ENCODE measurements around the gene MYOZ2.
"Not testable (repeated sequence)": the region's sequence is repeated elsewhere in the genome, so short reads cannot be mapped to it uniquely, and the experiment has no call there.

The MYOZ2 gene

DNA sequence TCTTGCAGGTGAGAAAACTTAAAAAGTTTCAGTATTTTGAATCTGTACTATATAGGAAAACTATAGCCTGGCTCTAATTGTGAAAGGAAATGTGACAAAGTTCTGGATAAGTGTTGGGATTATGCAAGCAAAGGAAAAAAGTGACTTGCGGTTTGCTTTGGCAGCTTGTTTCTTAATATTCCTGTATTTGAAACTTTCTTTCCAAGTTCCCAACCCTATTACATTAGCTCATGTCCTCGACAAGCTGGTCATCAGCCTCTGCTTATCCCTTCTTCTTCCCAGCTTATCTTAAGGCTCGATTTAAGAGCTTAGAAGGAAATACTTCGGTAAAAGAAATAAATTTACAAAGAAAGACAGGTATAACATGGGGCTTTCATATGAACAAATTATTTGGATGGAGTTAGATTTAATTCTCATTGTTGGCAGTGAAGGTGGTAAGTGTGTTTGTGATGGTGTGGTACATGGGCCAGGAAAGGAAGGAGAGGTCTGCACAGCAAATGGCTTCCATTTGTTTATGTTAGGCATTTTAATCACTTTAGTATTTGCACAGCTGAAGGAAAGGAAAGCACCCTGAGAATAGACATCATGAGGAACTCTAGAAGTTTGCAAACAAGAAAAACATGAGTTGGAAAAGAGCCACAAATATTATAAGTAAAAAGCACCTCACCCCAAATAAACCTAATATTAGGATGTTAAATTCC, 5.1 kb upstream of the MYOZ2 start:
- DNase-seq = no peak

DNA sequence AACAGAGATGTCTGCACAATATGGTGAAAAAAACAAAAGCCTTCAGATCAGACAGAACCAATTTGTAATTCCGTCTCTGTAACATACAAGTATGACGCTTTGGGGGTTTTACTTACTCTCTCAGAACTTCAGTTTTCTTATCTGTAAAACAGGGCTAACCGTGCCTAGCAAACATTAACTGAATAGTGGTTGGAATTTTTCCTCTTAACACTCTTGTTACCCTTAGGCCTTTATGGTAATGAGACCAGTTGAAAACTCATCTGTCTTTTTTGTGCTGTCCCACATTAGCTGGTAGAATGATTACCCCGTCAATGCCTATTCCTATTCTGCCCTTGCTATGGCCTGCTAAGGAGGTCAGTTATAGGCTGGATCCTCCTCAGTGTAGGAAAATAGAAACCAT, 4.5 kb upstream of the MYOZ2 start:
- DNase-seq = no peak

DNA sequence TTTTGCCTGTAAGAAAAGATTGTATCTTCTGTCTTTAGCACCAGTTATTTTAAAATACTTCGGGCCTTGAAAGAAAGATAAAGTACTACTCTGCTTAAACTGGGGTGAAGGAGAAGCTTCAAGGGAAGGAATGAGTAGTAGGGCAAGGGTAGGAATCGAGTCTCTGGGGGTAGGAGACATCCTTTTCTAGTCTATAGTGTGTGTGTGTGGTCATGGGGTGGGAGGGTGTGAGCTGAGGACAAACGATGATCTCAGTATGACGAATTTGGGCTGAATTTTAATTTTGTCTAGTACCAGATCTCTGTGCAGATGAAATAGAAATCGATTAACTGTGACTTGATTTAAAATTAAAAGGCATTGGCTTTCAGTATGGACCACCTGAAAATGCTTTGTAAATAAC, 3.3 kb upstream of the MYOZ2 start:
- no peak for DNase-seq

DNA sequence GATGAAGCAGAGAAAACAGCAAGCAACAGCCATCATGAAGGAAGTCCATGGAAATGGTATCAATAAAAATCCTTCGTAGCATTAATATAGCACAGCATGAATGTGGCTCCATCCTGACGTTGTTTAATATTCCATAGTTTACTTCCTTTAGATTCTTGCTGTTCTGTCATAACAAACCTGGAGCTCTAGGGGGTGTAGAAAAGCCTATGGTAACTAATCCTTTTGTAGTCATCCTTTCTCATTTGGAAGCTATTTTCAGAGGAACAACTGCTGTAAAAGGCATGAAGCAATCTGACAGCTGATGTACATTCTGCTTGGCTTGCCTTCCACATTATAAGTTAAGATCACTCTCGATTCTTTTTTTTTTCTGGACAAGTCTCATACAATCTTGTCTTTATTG, 914 bp downstream of the MYOZ2 start:
- DNase-seq = no peak

DNA sequence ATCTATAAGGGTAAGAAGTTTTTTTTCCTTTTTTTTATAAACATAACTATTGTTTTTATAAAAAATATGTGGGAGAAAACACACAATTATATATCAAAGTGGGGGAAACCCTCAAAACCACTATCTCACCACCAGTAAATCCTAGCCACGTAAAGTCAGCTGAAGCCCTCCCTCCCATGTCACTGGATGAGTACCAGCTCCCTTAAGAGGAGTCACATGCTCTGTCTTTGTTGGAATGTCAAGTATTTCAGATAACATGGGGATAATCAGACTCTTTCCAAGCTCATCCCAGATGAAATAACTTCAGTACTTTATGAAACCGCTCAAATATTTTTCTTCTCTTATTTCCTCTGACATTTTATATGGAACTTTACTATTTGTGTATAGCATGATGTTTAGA, 2.4 kb downstream of the MYOZ2 start:
- DNase-seq = no peak

DNA sequence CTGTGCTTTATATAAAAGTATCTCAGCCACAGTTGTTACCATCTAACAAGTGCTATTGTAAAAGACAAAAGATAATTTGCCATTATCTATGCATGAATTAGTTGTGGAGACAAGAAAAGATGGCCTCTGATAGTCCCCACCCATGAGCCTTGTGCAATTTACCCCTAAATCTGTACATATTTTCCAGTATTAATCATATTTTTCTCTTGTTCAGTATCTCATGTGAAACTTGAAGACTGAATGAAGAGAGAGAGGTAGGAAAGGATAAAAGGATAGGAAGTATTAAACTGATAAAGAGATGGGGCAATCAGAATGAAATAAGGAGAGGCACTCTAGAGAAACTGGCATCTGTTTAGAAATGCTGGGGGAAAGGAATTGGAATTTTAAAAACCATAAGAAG, 3.7 kb downstream of the MYOZ2 start:
- no peak for DNase-seq

DNA sequence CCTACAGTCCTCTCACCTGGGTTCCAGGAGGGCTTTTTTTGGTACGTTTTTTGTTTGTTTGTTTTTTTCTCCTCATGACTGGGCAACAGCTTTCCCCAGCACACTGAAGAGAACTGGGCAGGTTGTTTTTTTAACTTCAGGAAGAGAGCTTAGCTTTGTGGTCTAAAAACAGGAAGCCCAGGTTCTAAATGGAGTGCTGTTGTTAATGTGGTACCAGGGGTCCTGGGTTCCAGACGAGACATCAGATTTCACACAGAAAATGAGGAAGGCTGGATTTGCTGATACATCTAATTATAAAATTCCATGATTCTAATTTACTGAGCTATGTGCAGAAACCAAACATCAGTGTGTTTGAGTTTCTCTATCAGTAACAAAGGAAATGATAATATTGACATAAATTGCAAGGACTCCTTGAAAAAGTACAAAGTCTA, 4.2 kb downstream of the MYOZ2 start:
- DNase-seq = no peak

DNA sequence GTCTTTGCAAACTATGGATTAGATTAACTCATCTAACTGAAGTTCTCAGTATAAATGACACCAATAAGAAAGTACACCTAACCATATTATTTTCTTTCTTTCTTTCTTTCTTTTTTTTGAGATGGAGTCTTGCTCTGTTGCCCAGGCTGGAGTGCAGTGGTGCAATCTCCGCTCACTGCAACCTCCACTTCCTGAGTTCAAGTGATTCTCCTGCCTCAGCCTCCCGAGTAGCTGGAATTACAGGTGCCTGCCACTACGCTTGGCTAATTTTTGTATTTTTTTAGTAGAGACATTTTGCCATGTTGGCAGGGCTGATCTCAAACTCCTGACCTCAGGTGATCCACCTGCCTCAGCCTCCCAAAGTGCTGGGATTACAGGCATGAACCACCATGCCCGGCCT, 5.7 kb downstream of the MYOZ2 start:
- DNase-seq = not testable (repeated sequence)

DNA sequence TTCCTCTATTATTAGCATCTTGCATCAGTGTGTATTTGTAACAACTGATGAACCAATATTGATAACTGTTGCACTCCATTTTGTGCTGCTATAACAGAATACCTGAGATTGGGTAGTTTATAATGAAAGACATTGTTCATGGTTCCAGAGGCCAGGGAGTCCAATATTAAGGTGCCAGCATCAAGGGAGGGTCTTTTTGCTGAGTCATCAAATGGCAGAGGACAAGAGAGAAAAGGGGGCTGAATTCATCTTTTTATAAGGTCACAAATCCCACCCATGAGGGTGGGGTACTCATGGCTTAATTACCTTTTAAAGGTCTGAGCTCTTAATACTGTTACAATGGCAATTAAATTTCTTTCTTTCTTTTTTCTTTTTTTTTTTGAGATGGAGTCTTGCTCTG, 7.2 kb downstream of the MYOZ2 start:
- DNase-seq = no peak

DNA sequence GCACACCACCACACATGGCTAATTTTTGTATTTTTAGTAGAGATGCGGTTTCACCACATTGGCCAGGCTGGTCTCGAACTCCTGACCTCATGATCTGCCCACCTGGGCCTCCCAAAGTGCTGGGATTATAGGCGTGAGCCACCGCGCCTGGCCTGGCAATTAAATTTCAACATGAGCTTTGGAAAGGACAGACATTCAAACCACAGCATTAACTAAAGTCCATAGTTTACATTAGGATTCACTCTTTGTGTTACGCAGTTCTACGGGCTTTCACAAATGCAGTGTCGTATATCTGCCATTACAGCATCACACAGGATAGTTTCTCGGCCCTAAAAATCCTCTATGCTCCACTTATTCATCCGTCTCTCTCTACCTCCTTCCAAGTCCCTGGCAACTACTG, 7.7 kb downstream of the MYOZ2 start:
- DNase-seq = not testable (repeated sequence)

DNA sequence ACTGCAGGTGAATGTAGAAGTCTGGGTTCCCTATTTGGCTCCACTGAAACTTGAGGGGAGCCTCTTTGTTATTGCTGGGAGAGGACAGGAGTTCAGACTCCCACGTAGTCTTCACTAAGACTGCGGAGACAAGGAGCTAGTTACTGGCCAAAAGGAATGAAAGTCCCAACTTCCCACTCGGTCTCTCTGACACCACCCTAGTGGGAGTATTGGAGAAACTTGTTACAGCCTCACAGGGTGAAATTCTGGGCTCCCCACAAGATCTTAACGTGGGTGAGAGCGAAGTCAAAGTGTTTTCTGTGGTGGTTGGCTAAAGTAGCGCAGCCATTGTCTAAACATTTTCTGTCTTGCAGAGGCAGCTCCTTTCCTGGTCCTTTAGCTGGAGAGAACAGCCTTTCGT, 13.5 kb downstream of the MYOZ2 start:
- DNase-seq = no peak

DNA sequence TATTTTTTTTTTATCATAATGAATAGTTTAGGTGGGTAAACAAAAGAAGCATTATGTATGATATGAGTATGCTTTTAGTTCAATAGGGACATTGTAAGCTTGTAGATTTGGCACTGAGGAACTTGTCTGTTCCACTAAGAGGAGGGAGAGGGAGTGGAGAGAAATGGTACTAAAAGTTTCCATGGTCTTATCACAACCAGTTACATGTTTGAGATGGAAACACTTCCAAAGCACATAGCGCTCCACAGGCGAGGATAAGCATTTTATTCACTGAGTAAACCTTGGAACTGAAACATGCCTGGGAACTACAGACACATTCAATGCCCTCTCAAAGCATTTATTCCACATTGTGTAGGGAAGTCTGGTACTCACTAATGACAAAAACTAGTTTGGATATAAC, 15.5 kb downstream of the MYOZ2 start:
- DNase-seq = no peak

DNA sequence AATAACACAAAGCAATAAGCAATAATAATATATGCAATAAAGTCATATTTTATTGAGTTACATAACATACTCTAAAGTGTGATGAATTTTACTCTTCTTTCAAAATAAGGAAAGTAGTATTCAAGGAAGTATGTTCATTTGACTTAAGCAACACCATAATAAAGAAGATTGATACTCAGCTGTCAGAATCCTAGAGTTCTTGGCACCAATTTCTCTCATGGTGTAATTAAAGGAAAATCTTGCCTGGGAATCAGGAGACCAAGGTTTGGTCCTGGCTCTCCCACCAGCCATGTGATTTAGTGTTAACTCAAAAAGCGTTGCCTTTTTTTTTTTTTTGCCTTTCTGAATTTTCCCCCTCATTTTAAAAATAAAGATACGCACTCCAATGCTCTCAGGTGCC, 17.1 kb downstream of the MYOZ2 start:
- no peak for DNase-seq

DNA sequence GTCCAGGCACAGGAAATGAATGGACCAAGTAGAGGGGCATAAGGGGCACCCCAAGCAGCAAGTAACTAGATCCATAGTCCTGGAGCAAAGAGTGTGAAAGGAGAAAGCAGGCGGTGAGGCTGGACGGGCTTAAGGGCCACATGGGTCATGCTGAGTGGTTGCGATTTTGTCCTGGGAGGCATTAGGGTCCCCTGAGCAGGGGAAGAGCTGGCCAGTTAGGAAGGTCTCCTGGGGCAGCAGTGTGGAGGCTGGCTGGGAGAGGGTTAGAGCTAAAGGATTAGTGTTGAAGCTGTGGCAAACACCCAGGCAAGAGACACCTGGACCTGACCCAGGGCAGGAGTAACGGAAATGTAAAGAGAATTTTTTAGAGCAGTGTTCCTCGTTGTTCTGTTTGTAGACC, 26.5 kb downstream of the MYOZ2 start:
- DNase-seq = no peak

DNA sequence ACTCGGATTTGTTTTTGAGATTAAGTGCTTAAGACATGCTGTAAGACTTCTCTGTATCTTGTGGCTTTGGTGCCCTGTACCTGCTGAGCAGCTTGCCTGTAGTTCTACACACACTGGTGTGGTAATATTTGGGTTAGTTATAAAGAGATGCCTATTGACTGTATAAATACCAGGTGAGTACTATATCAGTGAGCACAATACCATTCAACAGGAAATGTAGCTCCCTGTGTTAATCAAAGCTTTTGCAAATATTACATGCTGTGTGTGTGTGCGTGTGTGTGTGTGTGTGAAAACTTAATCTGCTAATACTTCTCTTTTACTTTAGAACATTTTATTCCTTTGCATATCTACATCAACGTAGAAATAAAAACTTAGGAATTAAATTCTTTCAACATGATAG, 30.1 kb downstream of the MYOZ2 start:
- DNase-seq = no peak

DNA sequence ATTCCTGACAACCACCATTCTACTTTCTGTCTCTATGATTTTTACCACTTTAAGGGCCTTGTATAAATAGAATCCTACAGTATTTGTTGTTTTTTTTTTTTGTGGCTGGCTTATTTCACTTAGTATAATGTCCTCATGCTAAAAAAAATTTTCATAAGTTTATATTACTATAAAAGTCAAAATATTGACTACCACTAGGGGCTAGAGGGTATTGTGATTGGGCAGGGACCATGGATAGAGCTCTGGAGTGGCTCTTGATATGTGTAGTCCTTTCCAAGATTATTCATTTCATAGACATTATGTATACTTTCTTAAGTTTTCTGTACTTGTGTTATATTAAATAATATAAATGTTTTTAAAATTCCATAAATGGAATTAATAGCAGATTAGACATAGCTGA, 34.6 kb downstream of the MYOZ2 start:
- DNase-seq = no peak

DNA sequence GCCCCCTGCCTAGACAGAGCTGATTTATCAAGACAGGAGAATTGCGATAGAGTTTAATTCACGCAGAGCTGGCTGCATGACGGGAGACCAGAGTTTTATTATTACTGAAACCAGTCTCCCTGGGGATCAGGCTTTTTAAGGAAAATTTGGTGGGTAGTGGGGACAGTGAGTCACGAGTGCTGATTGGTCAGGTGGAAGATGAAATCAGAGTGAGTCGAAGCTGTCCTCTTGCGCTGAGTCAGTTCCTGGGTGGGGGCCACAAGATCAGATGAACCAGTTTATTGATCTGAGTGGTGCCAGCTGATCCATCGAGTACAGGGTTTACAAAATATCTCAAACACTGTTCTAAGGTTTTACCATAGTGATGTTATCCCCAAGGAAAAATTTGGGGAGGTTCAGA, 36.6 kb downstream of the MYOZ2 start:
- no peak for DNase-seq

DNA sequence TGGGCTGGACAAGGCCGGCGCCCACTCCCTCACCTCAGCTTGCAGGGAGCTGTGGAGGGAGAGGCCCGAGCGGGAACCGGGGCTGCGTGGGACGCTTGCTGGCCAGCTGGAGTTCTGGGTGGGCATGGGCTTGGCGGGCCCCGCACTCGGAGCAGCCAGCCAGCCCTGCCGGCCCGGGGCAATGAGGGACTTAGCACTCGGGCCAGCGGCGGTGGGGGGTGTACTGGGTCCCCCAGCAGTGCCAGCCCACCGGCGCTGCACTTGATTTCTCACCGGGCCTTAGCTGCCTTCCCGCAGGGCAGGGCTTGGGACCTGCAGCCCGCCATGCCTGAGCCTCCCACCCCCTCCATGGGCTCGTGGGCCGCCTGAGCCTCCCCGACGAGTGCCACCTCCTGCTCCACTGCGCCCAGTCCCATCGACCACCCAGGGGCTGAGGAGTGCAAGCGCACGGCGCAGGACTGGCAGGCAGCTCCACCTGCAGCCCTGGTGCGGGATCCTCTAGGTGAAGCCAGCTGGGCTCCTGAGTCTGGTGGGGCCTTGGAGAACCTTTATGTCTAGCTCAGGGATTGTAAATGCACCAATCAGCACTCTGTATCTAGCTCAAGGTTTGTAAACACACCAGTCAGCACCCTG, 38.2 kb downstream of the MYOZ2 start:
- peak in 1 of 5 donors; percentile 1 for DNase-seq

DNA sequence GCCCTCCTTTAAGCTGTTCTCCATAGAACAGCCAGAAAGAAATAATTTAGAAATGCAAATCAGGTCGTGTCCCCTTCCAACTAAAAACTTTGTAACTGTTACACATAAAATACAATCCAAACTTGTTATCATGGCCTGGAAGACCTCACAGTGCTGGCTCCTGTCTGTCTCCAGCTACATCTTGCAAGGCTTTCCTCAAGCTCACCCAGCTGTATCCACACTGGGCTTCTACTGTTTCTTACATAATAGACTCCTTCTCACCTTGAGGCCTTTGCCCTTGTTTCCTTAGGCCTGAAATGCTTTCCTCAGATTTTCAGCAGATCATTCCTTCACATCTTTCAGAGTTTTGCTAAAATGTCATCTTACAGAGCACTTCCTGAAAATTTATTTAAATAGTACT, 43.4 kb downstream of the MYOZ2 start:
- DNase-seq = no peak

DNA sequence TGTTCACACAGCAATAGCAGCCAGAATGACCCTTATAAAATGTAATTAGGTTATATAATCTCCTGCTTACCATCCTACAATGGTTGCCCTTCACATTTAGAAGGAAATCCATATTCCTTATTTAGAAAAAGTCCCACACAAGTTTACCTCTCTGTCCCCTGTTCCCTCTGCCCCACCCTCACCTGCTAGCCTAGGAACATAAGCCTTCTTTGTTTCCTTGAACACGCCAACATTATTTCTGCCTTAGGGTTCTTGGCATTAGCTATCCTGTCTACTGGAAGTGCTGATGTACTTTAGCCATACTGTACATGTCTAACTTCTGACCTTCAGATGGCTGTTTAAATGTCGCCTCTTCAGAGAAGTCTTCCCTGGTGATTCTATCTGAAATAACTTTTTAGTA, 48.5 kb downstream of the MYOZ2 start:
- no peak for DNase-seq

DNA sequence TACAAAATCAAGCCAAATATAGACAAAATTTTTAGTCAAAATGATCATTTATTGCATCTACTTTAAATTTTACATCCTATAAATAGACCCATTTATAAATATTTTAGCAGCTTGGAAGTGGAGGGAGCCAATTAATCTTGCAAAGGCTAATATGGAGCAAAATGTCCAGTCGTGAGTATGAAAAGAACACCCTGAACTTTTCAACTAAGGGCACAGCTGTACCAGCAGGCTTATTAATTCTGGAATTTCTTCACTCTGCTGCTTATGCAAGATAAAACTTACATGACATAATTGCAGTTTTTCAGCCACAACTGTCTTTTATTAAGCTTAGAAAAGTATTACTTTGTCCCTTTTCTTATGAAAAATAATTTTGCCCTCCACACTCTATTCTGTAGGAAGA, 54.0 kb downstream of the MYOZ2 start:
- no peak for DNase-seq

DNA sequence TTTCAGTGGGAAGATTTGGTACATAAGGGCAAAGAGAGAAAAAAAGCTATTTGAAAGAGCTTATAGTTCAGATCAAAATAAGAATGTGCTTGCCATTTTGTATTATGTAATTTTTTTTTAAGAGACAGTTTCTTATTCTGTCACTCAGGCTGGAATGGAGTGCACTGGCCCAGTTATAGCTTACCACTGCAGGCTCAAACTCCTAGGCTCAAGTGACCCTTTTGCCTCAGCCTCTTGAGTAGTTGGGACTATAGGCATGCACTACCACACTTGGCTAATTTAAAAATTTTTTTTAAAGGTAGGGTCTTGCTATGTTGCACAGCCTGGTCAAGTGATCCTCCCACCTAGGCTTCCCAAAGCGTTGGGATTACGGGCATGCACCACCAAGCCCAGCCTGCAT, 54.7 kb downstream of the MYOZ2 start:
- no peak for DNase-seq

DNA sequence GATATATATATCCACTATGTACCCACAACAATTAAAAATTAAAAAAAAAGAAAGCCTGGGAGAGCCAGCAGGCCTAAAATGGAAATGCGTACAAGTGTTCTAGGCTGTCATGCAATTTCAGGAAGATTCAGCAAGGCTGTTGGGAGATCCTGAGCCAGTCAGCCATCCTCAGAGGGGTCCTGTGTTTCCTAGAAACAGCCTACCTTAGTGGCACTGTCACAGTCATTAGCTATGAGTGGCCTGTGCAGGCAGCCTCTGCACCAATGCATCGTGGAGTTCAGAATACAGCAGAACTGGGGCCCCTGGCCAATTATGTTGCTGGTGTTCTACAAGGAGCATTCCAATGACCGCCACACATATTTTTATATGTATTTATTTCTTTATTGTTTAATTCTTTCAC, 55.9 kb downstream of the MYOZ2 start:
- DNase-seq = no peak

DNA sequence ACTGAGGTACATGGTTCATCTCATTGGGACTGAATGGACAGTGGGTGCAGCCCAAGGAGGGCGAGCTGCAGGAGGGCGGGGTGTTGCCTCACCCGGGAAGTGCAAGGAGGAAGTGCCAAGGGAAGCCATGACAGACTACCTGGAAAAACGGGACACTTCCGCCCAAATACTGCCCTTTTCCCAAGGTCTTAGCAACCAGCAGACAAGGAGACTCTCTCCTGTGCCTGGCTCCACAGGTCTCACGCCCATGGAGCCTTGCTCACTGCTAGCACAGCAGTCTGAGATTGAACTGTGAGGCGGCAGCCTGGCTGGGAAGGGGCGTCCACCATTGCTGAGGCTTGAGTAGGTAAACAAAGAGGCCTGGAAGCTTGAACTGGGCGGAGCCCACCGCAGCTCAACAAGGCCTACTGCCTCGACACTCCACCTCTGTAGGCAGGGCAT, 62.2 kb downstream of the MYOZ2 start:
- no peak for DNase-seq

DNA sequence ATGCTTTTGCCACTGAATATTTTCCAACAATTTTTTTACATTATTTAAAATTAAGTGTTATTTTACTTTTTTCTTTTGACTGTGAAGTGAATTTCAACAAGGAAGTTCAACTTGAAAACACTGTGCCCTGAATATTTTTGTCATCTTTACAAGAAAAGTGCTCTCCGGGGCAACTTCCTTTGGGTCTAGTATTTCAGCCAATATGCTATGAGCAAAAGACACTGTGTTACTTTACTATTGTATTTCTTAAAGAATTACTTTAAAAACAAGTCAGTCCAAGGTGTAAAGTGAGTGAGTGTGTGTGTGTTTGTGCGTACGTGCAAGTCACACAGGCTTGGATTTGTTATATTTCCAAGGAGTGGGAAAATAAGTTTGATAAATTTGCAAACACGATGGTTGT, 69.3 kb downstream of the MYOZ2 start:
- no peak for DNase-seq
